Stimulated activated CD4-positive, alpha-beta T cell treated with anti-CD3 and anti-CD28 coated beads, Interleukin-12 subunit alpha, Interleukin-12 subunit beta, amount 100 ng/mL, for 48 hours (primary cell): ENCODE data around the gene MYO1C.
A peak's percentile ranks its signal among the peaks of the same experiment; 100 is the strongest.
"Not testable (repeated sequence)": the region's sequence is repeated elsewhere in the genome, so short reads cannot be mapped to it uniquely, and the experiment has no call there.

Experiments
- DNase-seq, 3 donors: peaks; one replicate each; pipeline ENCODE4 v3.0.0-alpha.2; 2020; ENCODE audit warnings: low read depth in 2 of 3, low spot score in 1 of 3

Gene MYO1C

DNA sequence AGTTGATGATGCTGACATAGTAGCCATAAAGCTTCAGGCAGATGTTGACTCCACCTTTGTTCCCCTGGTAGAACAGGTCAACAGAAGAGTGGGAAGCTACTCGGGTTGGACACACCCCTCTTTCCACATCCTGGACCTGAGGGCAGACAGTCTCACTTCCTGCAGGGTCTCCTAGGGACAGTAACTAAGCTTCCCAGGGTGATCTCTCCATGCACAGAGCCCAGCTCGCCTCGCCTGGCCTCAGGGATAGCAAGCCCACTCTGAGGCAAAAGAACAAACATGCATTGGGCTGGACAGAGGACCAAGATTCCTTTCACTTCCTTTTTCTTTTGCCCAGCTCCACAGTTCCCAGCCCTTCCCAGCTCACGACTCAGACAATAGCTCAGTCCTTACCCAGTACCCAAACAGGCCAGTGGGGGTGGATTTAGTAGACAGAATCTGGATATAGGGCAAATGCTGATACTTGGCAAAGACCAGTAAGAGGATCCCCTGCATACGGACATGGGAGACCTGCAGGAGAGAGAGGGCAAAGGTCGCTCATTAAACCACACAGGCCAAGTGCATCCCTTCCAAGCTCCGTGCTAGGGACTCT lies 16.9 kb upstream of the MYO1C start:
- no peak for DNase-seq

DNA sequence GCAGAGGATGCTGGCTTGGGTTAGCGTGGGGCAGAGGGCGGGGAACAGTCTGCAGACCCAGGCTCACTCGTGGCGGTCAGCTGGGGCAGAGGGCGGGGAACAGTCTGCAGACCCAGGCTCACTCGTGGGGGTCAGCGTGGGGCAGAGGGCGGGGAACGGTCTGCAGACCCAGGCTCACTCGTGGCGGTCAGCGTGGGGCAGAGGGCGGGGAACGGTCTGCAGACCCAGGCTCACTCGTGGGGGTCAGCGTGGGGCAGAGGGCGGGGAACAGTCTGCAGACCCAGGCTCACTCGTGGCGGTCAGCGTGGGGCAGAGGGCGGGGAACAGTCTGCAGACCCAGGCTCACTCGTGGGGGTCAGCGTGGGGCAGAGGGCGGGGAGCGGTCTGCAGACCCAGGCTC lies 16.2 kb upstream of the MYO1C start:
- not testable (repeated sequence) for DNase-seq

DNA sequence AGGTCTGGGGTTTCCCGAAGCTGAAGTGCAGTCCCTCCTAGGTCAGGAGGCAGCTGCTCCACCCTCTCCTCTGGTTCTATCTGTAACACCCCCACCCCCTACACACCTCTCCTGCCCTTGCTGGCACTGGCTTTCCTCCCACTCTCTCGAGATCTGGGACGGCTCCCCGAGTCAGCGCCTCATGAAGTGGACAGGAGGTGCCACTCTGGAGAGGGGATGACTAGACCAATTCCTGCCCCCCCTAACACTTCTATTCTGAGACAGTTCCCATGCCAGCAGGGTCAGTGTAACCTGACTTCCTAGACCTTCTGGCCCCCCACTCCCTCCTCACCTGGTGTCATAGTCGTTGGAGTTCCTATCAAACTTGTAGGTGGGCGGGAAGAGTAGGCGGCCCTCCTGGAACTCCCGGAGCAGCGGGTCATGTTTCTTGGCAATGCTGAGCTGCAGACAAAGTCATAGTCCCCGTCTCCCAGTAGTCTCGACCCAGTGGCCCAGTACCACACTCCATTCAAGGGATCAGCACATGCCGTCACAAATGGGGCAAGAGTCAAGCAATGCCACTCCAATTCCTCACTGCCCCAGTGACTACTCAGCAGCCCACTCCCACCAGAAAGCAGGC lies 14.3 kb upstream of the MYO1C start:
- no peak for DNase-seq

DNA sequence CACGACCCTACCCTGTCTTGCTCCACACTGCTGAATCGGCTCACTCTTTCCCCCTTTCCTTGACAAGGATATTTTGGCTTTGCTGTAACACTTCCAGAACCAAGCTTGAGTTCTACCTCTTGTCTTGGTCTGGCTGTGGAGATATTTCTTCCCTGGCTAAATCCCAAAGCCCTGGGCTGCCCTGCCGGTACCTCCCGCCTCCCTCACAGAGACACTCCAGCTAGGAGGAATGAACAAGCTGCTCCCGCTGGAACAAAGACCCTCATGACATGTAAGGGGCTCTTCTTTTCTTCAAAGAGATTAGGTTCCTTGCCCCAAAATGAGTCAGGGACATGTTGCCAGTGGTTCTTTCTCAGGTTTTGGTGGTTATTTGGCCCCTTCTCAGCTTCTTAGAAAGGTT lies 13.1 kb upstream of the MYO1C start:
- DNase-seq, result no peak

DNA sequence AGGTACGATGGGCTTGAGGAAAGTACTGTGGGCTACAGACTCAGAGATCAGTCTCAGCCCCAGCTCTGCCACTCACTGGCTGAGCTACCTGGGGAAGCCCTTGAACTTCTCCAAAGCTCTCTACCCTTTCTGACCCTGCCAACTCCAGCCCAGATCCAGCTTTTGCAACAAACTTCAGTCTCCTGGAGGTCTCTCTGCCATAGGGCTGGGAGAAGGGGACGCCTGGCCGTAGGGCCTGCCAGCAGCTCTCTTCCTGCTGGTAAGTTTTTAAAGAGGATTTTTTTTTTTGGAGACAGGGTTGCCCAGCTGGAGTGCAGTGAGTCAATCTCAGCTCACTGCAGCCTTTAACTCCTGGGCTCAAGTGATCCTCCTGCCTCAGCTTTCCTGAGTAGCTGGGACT lies 12.4 kb upstream of the MYO1C start:
- DNase-seq, result no peak

DNA sequence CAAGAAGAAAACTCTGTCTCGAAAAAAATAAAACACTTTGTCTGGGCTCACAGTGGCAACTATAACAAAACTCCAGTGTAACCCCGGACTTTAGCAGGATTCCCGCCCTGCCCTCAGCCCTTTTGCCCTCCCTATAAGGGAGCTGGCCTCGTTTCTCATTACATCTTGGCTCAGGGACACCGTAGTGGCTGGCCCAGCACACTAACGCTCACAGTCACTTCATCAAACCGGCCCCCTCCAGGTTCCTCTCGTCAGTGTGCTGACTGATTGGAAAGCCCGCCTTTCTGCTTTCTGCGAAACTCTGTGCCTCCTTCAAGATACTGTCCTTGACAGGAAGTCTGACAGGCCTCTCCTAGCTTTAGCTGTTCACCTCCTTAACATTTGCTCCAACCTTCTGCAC lies 11.2 kb upstream of the MYO1C start:
- no peak for DNase-seq

DNA sequence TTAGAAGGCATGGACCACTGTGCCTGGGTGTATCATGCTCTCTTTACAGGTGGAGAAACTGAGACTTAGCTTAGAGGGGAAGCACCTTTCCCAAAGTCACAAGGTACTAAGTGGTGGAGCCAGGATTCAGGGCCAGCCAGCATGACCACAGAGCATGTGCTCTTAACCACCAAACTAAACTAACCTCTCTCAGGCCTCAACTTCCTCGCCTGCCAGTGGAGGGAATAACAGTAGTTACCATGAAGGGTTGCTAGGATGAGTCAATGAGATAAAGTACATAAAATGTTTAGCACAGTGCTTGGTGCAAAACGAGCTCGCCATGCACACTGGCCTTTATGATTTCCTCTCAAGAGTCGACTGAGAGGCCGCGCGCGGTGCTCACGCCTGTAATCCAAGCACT lies 6.4 kb upstream of the MYO1C start:
- no peak for DNase-seq

DNA sequence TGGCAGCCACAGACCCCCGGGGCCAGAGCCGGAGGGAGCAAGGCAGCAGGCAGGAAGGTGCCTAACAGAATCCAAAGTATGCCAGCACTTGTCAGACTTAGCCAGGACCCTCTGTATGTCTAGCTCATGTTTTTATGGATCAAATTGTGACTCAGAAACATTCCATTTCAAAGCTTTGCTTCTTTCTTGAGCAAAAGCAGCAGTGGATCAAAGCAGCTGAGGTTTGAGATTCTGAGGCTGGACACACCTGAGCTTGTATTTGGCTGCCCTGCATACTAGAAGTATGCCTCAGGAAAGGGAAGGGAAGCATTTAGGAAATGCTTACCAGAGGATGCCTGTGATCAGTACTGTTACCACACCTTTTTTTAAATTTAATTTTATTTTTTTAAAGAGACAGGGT lies 5.7 kb upstream of the MYO1C start:
- DNase-seq, result no peak

DNA sequence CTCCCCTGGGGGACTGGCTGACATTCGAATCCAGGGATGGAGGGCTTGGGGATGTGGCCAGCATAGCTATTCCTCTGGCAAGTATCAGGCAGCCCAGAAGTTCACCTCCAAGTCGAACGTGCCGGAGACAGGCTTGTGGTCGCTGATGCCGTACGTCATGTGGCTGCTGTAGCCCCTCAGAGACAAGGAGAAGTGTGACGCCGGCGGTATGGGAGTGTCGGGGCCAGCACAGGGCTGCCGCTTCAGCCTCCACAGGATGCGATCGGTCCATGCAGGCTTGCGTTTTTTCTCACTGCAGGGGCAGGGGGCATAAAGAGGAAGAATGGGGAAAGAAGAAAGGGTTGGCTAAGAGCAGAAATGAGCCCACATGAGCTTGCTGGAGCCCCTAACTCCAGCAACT lies 5.3 kb upstream of the MYO1C start:
- no peak for DNase-seq

DNA sequence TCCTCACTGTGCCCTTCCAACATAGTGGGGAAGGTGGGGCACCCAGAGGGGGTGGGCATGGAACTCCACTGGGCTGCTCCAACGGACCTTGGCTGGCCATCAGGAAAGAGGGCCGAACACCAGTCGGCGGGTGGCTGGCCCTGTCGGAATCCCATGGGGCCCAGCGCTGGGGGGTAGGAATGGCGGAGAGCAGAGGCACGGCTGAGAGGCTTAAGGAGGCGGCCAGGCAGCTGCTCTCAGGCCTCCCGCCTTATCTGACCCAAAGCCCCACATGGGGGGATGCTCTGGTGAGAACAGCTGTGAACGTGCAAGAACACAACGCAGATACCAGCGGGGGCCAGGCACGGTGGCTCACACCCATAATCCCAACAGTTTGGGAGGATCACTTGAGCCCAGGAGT lies 4.4 kb upstream of the MYO1C start:
- no peak for DNase-seq

DNA sequence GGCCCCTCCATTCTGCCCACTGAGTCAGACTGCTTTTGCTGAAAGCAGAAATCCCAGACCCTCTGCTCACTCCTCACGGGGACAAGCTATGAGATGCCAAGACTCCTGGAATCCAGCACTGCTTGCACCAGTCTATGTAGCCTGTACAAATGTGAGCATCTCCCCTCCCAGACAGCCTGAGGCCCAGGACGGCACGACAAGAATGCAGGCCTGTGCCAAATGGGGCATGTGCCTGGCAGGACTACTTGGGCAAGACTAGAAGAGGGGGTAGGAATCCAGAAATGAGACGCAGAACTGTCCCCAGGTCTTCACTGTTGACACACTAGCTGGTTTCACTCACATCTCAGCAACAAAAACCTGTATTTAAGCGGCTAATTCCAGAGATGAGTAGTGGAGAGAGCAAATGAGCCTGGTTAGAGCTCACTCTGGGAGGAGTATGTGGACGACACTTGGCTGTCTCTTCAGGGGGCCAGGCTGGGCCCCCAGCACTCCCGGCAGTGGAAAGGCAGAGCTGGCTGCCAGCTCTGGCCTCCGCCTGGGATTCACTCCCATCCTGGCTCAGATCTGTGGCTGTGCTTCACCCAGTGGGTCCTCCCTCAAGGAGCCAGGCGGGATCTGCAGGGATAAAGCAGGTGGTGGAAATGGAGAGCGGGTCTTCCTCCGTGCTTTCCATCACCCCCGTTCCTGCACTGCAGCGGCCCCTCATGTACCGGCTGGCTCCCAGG lies 2.9 kb upstream of the MYO1C start:
- DNase-seq, result no peak

DNA sequence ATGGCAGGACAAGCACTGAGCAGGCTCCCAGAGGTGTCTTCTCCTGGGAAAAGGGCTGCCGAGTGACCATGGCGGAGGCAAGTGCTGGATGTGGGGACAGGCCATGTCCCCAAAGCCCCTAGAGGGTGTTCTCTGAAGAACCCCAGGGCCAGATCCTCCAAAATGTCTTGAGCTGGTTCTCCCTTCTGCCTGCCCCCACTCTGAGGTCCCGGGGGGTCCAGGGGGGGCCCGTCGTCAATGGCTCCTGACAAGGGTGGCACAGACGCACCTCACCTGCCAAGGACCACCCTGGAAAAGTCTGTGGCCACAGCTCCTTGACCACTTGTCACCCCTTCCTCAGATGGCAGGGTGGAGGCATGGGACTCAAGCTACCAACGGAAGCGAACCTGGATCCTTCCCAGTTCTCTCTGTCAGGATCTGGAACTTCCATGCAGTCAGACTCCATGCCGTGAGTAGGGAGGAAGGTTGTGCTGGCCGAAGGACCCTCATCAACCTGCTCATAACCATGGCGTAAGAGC lies 2.3 kb upstream of the MYO1C start:
- no peak for DNase-seq

DNA sequence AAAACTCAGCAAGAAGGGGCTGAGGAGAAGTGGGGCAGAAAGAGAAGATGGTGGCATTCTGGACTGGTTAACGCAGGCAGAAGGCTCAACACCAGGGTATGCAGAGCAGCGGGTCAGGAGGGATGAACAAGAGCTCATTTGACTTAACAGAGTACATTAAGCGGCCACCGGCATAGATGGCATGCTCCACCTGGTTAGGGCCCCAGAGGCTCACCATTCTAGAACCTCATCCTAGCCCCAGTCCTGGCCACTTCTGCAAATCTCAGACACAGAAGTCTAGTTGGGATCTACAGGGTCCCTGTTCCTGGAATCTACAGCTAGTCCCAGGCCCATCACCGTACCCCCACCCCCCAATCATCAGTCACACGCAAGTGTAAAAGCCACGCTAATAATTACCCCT lies 1.7 kb upstream of the MYO1C start:
- DNase-seq, result no peak

DNA sequence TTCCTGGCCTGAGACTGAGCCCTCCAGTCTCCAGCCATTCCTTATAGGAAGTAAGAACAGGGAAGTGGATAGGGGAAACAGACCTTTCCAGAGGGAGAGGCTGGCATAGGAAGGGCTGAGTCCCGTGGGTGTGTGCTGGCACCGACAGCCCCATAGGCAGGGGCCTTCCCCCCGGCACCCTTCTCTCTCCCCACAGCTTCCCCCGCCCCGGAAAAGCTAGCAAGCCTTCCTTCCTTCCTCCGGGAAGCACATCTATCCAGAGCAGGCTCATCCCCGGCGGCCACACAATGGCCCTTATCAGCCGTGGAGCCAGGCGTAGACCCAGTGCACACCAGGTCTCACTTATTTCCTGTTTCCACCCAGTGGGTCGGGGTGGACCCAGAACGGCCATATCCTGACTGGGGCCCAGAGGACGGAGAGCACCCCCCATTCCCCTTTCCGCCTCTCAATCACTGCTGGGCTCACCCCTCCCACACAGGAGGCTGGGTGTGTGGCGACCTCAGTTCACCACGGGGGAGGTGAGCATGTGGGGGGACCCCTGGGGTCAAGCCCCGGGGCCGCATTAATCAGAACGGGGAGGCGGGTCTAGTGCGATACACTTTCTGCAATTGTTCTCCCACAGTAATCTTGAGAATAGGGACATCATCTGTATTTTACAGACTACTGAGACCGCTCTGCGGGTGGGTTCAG lies 950 bp upstream of the MYO1C start:
- no peak for DNase-seq

DNA sequence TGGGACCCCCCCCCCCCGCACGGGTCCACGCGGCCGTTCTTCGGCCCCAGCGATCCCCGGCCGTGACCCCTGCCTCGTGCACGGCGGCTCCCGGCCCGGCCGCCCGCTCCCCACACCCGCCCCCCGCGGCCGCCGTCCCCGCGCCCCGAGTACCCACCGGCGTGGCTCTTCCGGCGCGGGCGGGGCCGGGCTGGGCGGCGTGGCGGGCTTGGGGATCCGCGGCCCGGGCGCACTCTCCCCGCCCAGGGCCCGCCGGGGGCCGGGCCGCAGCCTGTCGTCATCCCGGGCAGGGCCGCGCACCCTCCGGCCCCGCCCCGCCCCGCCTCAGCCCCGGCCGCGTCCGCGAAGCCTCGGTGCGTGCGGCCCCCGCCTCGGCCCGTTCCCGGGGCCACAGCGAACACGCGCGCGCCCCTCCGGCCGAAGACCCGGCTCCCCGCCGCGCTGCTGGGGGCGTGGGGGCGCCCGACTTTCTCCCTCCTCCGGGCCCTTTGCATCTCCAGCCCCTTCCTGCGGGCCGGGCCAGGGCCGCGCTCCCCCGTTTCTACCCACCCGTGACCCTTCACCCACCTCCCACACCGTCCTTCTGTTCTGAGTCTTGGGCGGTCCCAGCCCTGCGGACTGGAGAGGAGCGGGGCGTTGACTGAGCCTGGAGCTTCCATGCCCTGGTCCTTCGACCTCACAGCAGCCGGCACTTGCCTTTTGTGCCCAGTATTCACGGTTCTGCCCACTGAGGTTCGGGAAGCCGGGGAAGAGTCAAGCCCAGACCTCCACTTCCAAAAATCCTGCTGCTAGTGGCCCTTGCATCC lies 840 bp downstream of the MYO1C start:
- DNase-seq, result peak in 1 of 3 donors; percentile 50

DNA sequence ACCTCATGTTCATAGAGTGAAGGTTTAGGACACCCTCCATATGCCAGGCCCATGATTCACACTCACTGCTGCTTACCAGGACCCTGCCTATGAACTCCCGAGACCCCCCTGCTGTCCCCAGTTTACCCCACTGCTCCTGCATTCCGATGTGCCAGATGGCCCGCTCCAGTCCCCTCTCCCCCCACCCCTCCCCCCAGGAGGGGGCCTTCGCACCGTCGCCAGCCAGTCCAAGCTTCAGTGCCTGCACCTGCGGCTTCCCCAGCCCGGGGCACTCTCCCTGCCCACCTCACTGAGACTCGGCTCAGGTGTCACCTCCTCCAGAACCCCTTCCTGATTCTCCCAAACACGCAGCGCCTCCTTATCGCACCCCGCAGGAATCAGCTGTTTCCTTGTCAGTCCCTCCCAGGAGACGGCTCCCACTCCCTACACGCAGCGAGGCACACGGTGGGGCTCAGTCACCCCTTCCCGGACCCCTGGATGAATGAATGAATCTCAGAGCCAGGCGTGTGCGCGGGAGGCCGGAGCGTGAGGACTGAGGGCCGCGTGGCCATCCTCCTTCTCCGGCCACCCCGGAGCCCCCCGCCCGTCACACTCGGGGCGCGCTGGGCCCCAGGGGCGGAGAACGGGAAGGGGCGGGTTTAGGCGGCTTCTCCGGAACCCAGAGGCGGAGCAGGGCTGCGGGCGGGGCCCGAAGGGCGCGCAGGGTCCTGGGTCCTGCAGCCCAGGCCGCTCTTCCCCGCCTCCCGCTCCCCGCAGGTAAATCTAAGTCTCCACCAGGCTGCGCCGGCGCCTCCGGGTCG lies 1.6 kb downstream of the MYO1C start:
- peak in 1 of 3 donors; percentile 68 for DNase-seq

DNA sequence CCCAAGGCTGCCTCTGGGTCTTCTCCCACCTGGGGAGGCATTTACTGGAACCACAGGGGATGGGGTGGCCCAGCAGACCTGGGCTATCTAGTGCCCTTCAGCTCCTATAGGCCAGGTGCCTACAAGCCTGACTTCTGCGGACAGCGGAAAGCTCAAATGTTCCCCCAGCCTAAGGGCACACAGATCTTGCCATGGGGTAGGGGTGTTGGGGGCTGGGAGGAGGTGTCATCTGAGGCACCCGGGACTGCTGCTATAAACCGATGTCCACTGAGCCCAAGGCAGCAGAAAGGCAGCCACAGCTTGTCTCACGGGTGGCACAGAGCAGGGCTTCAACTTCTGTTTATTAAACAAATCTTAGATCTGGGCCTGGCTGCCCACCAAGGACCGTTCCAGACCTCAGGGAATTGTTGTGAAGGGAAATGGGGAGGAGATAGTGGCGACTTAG lies 3.6 kb downstream of the MYO1C start:
- no peak for DNase-seq

DNA sequence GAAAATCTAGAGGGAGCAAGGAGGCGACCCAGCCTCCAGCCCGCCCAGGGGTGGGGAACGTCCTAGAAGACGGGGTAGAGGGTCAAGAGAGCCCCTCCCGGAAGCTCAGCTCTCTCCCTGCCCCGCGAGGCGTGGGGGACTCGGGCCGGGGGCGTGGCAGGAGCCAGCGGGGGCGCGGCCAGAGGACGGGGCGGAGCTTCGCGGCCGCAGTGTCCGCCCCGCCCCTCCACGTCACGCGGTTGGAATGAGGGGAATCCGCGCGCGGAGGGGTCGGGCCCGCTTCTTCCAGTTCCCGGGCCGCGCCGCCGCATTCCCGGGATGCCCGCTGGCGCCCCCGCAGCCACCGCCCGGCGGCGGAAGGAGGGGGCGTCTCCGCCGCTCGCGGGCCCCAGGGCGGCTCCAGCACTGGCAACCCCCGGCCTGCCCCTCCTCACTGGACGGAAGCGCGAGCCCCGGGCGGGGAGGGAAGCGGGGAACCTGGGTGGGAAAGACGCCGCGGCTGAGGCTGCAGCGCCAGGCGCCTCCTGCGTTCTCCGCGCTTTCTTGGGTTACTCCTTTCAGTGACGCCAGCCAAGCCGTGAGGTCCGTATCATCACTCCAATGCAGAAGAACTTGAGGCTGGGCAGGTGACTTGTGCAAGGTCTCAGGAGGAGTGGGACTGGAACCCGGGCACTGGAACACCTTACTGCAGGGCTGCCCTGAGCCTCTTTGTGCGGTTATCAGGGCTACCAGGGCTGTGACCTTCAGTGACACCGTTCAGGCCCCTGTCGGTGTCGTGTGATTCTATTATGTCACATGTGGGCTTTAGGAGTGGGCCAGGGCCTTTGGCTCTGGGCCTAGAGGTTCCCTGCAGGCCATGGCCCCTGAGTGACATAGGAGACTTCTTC lies 4.3 kb downstream of the MYO1C start:
- DNase-seq, result peak in 1 of 3 donors; percentile 57
